Activated CD4-positive, alpha-beta T cell treated with anti-CD3 and anti-CD28 coated beads for 1 hour (primary cell): ENCODE data around the gene GRK5.

ENCODE experiments used
- DNase-seq: peaks from one replicate; pipeline ENCODE4 v3.0.0-alpha.2; 2020

The GRK5 gene

GRCh38 chr10:119323085-119324016, 116.0 kb downstream of the GRK5 start:
- DNase-seq: no peak

GRCh38 chr10:119325131-119325530, 117.8 kb downstream of the GRK5 start:
- no peak for DNase-seq

GRCh38 chr10:119326167-119326566, 118.8 kb downstream of the GRK5 start:
- DNase-seq: no peak

- no peak for DNase-seq
Observed at GRCh38 chr10:119327096-119327745, 119.8 kb downstream of the GRK5 start.

- no peak for DNase-seq
Observed at GRCh38 chr10:119328223-119328622, 120.9 kb downstream of the GRK5 start.

GRCh38 chr10:119330342-119330741, 123.0 kb downstream of the GRK5 start:
- DNase-seq: no peak

- DNase-seq: no peak
Observed at GRCh38 chr10:119331061-119331460, 123.7 kb downstream of the GRK5 start.

- DNase-seq: peak; percentile 30
Observed at GRCh38 chr10:119333146-119333792, 125.9 kb downstream of the GRK5 start.

GRCh38 chr10:119335671-119336353, 128.4 kb downstream of the GRK5 start:
- DNase-seq: no peak

GRCh38 chr10:119336599-119336998, 129.2 kb downstream of the GRK5 start:
- no peak for DNase-seq

GRCh38 chr10:119337223-119337622, 129.9 kb downstream of the GRK5 start:
- DNase-seq: no peak

GRCh38 chr10:119337796-119338432, 130.5 kb downstream of the GRK5 start:
- DNase-seq: no peak

- no peak for DNase-seq
Observed at GRCh38 chr10:119339109-119339508, 131.7 kb downstream of the GRK5 start.

GRCh38 chr10:119340893-119341458, 133.6 kb downstream of the GRK5 start:
- no peak for DNase-seq

GRCh38 chr10:119341459-119342301, 134.3 kb downstream of the GRK5 start:
- DNase-seq: peak; percentile 37

GRCh38 chr10:119342335-119342734, 135.0 kb downstream of the GRK5 start:
- no peak for DNase-seq

- DNase-seq: no peak
Observed at GRCh38 chr10:119343011-119343601, 135.7 kb downstream of the GRK5 start.

GRCh38 chr10:119344381-119344780, 137.0 kb downstream of the GRK5 start:
- no peak for DNase-seq

GRCh38 chr10:119346095-119346832, 138.9 kb downstream of the GRK5 start:
- DNase-seq: no peak
